Measurements from ENCODE around the gene IQCM.

IQCM gene

GRCh38 chr4:149831656-149832208 lies 16.1 kb upstream of the IQCM start:
- Histone ChIP-seq H3K4me1 (ENCODE audit: control extremely low read depth in 1 of 4, control insufficient read depth in 4 of 4, insufficient read depth in 4 of 4, low read length in 3 of 4) (no peaks in the 10 kb centered on the region), H3K27ac (ENCODE audit: insufficient read depth in 1 of 2, low read depth in 1 of 2, low read length in 2 of 2, poor library complexity in 1 of 2, severe bottlenecking in 2 of 2) (no peak overlapping the region), H3K9me3 (ENCODE audit: control extremely low read depth in 1 of 5, control insufficient read depth in 4 of 5, insufficient read depth in 2 of 5, low read depth in 1 of 5, low read length in 4 of 5) (no peaks in the 10 kb centered on the region), H3K4me3 (ENCODE audit: control insufficient read depth in 1 of 7, extremely low read depth in 1 of 7, insufficient read depth in 4 of 7, low read depth in 2 of 7, low read length in 6 of 7) (no peak overlapping the region), H3K36me3 (ENCODE audit: control insufficient read depth in 4 of 4, insufficient read depth in 4 of 4, low read length in 3 of 4) (no peaks in the 10 kb centered on the region), H3K27me3 (replicated peaks in 2 of 5; ENCODE audit: control insufficient read depth in 4 of 5, insufficient read depth in 5 of 5, low read length in 4 of 5) (no peaks in the 10 kb centered on the region)
- CTCF ChIA-PET: no interaction called here
- POLR2A ChIA-PET: no interaction called here
- DNase-seq: no peak

DNA sequence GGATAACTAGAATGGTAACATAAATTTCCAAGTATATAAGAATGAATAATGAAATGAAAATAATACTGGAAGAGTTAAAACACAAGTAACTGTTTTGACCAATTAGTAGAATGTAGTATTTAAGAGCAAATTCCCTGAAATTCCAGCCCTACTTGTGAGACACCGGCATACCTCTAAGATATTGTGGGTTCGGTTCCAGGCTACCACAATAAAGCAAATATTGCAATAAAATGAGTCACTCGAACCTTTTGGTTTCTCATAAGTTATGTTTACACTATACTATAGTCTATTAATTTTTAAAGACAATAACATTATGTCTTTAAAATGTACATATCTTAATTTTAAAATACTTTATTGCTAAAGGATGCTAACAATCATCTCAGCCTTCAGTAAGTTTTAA lies 15.2 kb upstream of the IQCM start:
- Histone ChIP-seq H3K36me3 (ENCODE audit: control insufficient read depth in 4 of 4, insufficient read depth in 4 of 4, low read length in 3 of 4) (no peaks in the 10 kb centered on the region), H3K27me3 (replicated peaks in 2 of 5; ENCODE audit: control insufficient read depth in 4 of 5, insufficient read depth in 5 of 5, low read length in 4 of 5) (no peaks in the 10 kb centered on the region), H3K9me3 (ENCODE audit: control extremely low read depth in 1 of 5, control insufficient read depth in 4 of 5, insufficient read depth in 2 of 5, low read depth in 1 of 5, low read length in 4 of 5) (no peaks in the 10 kb centered on the region), H3K4me3 (ENCODE audit: control insufficient read depth in 1 of 7, extremely low read depth in 1 of 7, insufficient read depth in 4 of 7, low read depth in 2 of 7, low read length in 6 of 7) (no peak overlapping the region), H3K4me1 (ENCODE audit: control extremely low read depth in 1 of 4, control insufficient read depth in 4 of 4, insufficient read depth in 4 of 4, low read length in 3 of 4) (no peaks in the 10 kb centered on the region), H3K27ac (ENCODE audit: insufficient read depth in 1 of 2, low read depth in 1 of 2, low read length in 2 of 2, poor library complexity in 1 of 2, severe bottlenecking in 2 of 2) (no peak overlapping the region)
- CTCF ChIA-PET: no interaction called here
- DNase-seq: no peak
- POLR2A ChIA-PET: no interaction called here
- WGBS (ENCODE audit: insufficient coverage): no CpG with 5 or more reads among the region's 3 CpGs

GRCh38 chr4:149825336-149825735 lies 9.7 kb upstream of the IQCM start:
- ChIA-PET POLR2A (no interaction called here), CTCF (no interaction called here)
- H3K27ac ChIP-seq (ENCODE audit: insufficient read depth in 1 of 2, low read depth in 1 of 2, low read length in 2 of 2, poor library complexity in 1 of 2, severe bottlenecking in 2 of 2): no peak overlapping the region
- H3K9me3 ChIP-seq (ENCODE audit: control extremely low read depth in 1 of 5, control insufficient read depth in 4 of 5, insufficient read depth in 2 of 5, low read depth in 1 of 5, low read length in 4 of 5): no peaks in the 10 kb centered on the region
- H3K4me1 ChIP-seq (ENCODE audit: control extremely low read depth in 1 of 4, control insufficient read depth in 4 of 4, insufficient read depth in 4 of 4, low read length in 3 of 4): no peaks in the 10 kb centered on the region
- WGBS (ENCODE audit: insufficient coverage): 100% methylated on average over 2 of the region's 2 CpGs
- H3K36me3 ChIP-seq (ENCODE audit: control insufficient read depth in 4 of 4, insufficient read depth in 4 of 4, low read length in 3 of 4): no peaks in the 10 kb centered on the region
- H3K4me3 ChIP-seq (ENCODE audit: control insufficient read depth in 1 of 7, extremely low read depth in 1 of 7, insufficient read depth in 4 of 7, low read depth in 2 of 7, low read length in 6 of 7): no peak overlapping the region
- no peaks in the 10 kb centered on the region for H3K27me3 ChIP-seq (replicated peaks in 2 of 5; ENCODE audit: control insufficient read depth in 4 of 5, insufficient read depth in 5 of 5, low read length in 4 of 5)
- no peak for DNase-seq

- Histone ChIP-seq H3K9me3 (ENCODE audit: control extremely low read depth in 1 of 5, control insufficient read depth in 4 of 5, insufficient read depth in 2 of 5, low read depth in 1 of 5, low read length in 4 of 5) (no peaks in the 10 kb centered on the region), H3K27ac (ENCODE audit: insufficient read depth in 1 of 2, low read depth in 1 of 2, low read length in 2 of 2, poor library complexity in 1 of 2, severe bottlenecking in 2 of 2) (no peak overlapping the region), H3K4me3 (ENCODE audit: control insufficient read depth in 1 of 7, extremely low read depth in 1 of 7, insufficient read depth in 4 of 7, low read depth in 2 of 7, low read length in 6 of 7) (no peak overlapping the region), H3K27me3 (replicated peaks in 2 of 5; ENCODE audit: control insufficient read depth in 4 of 5, insufficient read depth in 5 of 5, low read length in 4 of 5) (no peaks in the 10 kb centered on the region), H3K4me1 (ENCODE audit: control extremely low read depth in 1 of 4, control insufficient read depth in 4 of 4, insufficient read depth in 4 of 4, low read length in 3 of 4) (no peaks in the 10 kb centered on the region), H3K36me3 (ENCODE audit: control insufficient read depth in 4 of 4, insufficient read depth in 4 of 4, low read length in 3 of 4) (no peaks in the 10 kb centered on the region)
- ChIA-PET POLR2A (no interaction called here), CTCF (no interaction called here)
- no peak for DNase-seq
- WGBS (ENCODE audit: insufficient coverage): no CpG with 5 or more reads among the region's 4 CpGs
Measured at GRCh38 chr4:149823769-149824221, 8.2 kb upstream of the IQCM start.

- no peak overlapping the region for H3K4me3 ChIP-seq (ENCODE audit: control insufficient read depth in 1 of 7, extremely low read depth in 1 of 7, insufficient read depth in 4 of 7, low read depth in 2 of 7, low read length in 6 of 7)
- H3K27ac ChIP-seq (ENCODE audit: insufficient read depth in 1 of 2, low read depth in 1 of 2, low read length in 2 of 2, poor library complexity in 1 of 2, severe bottlenecking in 2 of 2): no peak overlapping the region
- H3K4me1 ChIP-seq (ENCODE audit: control extremely low read depth in 1 of 4, control insufficient read depth in 4 of 4, insufficient read depth in 4 of 4, low read length in 3 of 4): no peaks in the 10 kb centered on the region
- ChIA-PET POLR2A (no interaction called here), CTCF (no interaction called here)
- no peaks in the 10 kb centered on the region for H3K27me3 ChIP-seq (replicated peaks in 2 of 5; ENCODE audit: control insufficient read depth in 4 of 5, insufficient read depth in 5 of 5, low read length in 4 of 5)
- DNase-seq: no peak
- H3K36me3 ChIP-seq (ENCODE audit: control insufficient read depth in 4 of 4, insufficient read depth in 4 of 4, low read length in 3 of 4): no peaks in the 10 kb centered on the region
- H3K9me3 ChIP-seq (ENCODE audit: control extremely low read depth in 1 of 5, control insufficient read depth in 4 of 5, insufficient read depth in 2 of 5, low read depth in 1 of 5, low read length in 4 of 5): no peaks in the 10 kb centered on the region
- no CpG with 5 or more reads among the region's 2 CpGs for WGBS (ENCODE audit: insufficient coverage)
Measured at GRCh38 chr4:149801416-149801815, 14.2 kb downstream of the IQCM start.

DNA sequence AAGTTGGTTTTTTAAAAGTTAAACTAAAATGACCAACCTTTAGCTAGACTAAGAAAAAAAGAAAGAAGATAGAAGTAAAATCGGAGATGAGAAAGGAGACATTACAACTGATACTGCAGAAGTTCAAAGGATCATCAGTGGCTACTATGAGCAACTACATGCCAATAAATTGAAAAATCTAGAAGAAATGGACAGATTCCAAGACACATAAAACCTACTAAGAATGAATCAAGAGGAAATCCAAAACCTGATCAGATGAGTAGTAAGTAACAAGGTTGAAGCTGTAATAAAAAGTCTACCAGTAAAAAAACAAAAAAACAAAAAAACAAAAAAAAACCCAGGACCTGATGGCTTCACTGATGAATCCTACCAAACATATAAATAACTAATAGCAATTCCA lies 16.1 kb downstream of the IQCM start:
- Histone ChIP-seq H3K27me3 (replicated peaks in 2 of 5; ENCODE audit: control insufficient read depth in 4 of 5, insufficient read depth in 5 of 5, low read length in 4 of 5) (no peaks in the 10 kb centered on the region), H3K9me3 (ENCODE audit: control extremely low read depth in 1 of 5, control insufficient read depth in 4 of 5, insufficient read depth in 2 of 5, low read depth in 1 of 5, low read length in 4 of 5) (no peaks in the 10 kb centered on the region), H3K4me1 (ENCODE audit: control extremely low read depth in 1 of 4, control insufficient read depth in 4 of 4, insufficient read depth in 4 of 4, low read length in 3 of 4) (no peaks in the 10 kb centered on the region), H3K36me3 (ENCODE audit: control insufficient read depth in 4 of 4, insufficient read depth in 4 of 4, low read length in 3 of 4) (no peaks in the 10 kb centered on the region), H3K27ac (ENCODE audit: insufficient read depth in 1 of 2, low read depth in 1 of 2, low read length in 2 of 2, poor library complexity in 1 of 2, severe bottlenecking in 2 of 2) (no peak overlapping the region), H3K4me3 (ENCODE audit: control insufficient read depth in 1 of 7, extremely low read depth in 1 of 7, insufficient read depth in 4 of 7, low read depth in 2 of 7, low read length in 6 of 7) (no peak overlapping the region)
- CTCF ChIA-PET: no interaction called here
- POLR2A ChIA-PET: no interaction called here
- DNase-seq: no peak
- no CpG with 5 or more reads among the region's 1 CpG for WGBS (ENCODE audit: insufficient coverage)

DNA sequence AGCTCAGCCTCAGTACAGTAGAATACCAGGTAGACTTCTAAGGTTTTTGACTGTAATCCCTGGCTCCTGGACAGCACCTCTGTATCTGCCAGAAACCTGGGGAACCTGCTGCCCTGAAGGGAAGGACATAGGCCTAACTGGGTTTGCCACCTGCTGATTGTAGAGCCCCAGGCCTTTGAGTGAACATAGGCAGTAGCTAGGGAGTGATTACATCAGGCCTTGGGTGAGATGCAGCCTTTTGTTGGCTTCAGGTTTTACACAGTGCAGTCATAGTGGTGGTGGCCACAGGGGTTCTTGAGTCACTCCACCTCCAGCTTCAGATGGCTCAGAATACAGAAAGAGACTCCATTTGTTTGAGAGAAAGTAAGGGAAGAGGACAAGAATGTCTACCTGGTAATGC lies 19.3 kb downstream of the IQCM start:
- ChIA-PET CTCF (no interaction called here), POLR2A (no interaction called here)
- Histone ChIP-seq H3K36me3 (ENCODE audit: control insufficient read depth in 4 of 4, insufficient read depth in 4 of 4, low read length in 3 of 4) (no peaks in the 10 kb centered on the region), H3K9me3 (ENCODE audit: control extremely low read depth in 1 of 5, control insufficient read depth in 4 of 5, insufficient read depth in 2 of 5, low read depth in 1 of 5, low read length in 4 of 5) (no peaks in the 10 kb centered on the region), H3K27ac (ENCODE audit: insufficient read depth in 1 of 2, low read depth in 1 of 2, low read length in 2 of 2, poor library complexity in 1 of 2, severe bottlenecking in 2 of 2) (no peak overlapping the region), H3K27me3 (replicated peaks in 2 of 5; ENCODE audit: control insufficient read depth in 4 of 5, insufficient read depth in 5 of 5, low read length in 4 of 5) (no peaks in the 10 kb centered on the region), H3K4me1 (ENCODE audit: control extremely low read depth in 1 of 4, control insufficient read depth in 4 of 4, insufficient read depth in 4 of 4, low read length in 3 of 4) (no peaks in the 10 kb centered on the region), H3K4me3 (ENCODE audit: control insufficient read depth in 1 of 7, extremely low read depth in 1 of 7, insufficient read depth in 4 of 7, low read depth in 2 of 7, low read length in 6 of 7) (no peak overlapping the region)
- DNase-seq: no peak
